ENCODE results near the gene RNU4-1. TPM values are rescaled to one million over a fixed set of nuclear protein-coding genes. Genes with fewer than 3 reads are reported as not detected.

RNU4-1 gene
- total RNA-seq, 1 donor from 2014 or later: 7,038 TPM

DNA sequence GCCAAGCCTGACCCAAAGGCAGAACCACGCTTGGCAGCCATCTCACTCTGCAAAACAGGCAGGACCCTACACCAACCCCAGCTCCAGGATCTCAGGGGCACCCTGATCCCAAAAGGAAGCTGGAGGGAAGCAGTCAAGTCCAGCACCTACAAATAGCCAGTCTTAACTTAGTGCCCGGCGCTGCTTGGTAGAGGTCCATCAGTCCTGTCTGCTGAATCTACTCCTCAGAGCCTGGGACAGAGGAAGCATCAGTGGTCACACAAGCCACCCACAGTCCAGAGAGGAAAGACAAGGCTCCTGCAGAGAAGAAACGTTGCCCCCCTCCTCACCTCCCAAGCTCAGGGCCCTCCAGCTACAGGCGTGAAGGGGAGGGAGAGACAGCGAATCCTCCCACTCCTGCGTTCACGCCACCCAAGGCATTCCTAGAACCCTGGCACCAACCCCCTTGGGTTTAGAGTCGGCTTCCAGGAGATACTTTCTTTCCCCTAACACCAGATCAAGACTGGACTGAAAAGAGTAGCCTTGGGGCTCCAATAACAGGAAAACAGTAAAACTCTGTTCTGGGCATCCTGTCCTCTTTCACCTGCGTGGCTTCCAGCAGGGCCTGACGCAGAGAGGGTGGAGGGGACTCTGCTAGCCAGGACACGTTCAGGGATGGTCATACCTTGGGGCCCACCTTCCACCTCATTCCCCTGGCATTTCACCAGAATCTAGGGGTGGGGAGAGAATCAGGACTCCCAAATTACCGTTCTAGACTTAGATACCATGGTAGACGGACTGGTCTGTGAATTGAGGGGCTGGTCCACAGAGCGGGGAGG lies 28.7 kb downstream of the RNU4-1 start:
- no peaks in the 10 kb centered on the region for H3K36me3 Mint-ChIP-seq (ENCODE audit: insufficient read depth)
- H3K4me3 Mint-ChIP-seq (ENCODE audit: low read depth): peak overlapping the region; percentile 79
- H3K27ac Mint-ChIP-seq: peak overlapping the region; percentile 71
- no peak for DNase-seq (ENCODE audit: low spot score, unreplicated experiment)
- H3K4me1 Mint-ChIP-seq (ENCODE audit: low read depth): peaks cover 24% of the 10 kb centered on the region
- TF ChIP-seq, protein P1, sequence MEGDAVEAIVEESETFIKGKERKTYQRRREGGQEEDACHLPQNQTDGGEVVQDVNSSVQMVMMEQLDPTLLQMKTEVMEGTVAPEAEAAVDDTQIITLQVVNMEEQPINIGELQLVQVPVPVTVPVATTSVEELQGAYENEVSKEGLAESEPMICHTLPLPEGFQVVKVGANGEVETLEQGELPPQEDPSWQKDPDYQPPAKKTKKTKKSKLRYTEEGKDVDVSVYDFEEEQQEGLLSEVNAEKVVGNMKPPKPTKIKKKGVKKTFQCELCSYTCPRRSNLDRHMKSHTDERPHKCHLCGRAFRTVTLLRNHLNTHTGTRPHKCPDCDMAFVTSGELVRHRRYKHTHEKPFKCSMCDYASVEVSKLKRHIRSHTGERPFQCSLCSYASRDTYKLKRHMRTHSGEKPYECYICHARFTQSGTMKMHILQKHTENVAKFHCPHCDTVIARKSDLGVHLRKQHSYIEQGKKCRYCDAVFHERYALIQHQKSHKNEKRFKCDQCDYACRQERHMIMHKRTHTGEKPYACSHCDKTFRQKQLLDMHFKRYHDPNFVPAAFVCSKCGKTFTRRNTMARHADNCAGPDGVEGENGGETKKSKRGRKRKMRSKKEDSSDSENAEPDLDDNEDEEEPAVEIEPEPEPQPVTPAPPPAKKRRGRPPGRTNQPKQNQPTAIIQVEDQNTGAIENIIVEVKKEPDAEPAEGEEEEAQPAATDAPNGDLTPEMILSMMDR (IDR thresholded peaks at IDR 0.05; ENCODE audit: unreplicated experiment): no peak
- no peaks in the 10 kb centered on the region for H3K27me3 Mint-ChIP-seq
- no peaks in the 10 kb centered on the region for H3K9me3 Mint-ChIP-seq (ENCODE audit: low read depth)

DNA sequence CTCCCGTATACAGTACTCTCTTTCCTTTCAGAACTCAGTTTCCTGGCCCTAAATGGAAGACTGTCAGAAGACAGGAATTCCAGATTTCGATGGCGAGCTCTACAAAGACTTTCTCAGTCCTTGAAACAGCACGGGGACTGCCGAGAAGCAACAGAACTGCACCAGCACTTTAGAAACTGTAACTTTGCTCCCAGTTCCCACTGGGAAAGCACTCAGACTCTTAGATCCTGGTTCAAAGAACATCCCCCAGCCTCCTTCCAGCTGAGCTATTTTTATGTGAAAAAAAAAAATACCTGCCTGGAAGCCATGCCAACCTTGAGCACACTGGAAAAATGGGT lies 29.3 kb downstream of the RNU4-1 start:
- TF ChIP-seq, protein P1 (IDR thresholded peaks at IDR 0.05; ENCODE audit: unreplicated experiment): no peak

DNA sequence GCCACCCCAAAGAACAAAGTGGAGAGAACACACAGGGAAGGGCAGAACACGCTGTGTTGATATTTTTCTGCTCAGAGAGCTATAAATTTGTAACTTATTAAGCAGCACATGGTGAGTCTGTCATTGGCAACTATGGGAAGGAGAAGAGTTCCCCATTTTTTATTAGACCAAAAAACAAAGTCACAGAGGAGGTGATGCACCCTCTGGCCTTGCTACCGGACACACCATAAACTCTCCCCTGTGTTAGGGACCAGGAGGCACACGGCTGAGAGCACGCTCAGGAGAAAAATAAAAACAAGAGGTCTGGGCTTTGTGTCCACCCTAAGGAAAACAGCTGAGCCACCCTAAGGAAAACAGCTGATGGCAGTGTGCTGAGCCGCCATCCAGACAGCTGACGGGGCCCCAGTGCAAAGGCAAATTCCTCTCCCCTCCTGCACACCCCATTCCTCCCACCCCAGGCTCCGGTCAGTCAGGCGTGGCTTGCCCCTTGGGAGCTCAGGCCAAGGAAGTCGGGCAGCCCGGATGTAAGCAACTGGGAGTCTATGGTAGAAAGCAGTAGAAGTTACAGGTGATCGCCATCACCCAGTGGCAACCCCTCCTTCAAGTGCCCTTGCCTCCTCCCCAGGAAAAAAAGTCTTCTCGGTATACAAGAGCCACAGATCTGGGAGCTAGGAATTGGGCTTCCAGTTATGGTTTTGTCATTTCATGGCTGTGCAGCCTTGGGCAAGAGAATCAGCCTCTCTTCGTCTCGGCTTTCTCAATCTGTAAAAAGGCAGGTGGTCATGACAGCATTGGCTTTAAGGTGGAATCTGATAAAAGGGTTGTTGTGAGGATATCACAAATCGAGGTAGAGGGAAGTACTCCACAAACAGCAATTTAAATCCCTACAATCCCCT lies 29.9 kb downstream of the RNU4-1 start:
- no peak for DNase-seq (ENCODE audit: low spot score, unreplicated experiment)
- Mint-ChIP-seq H3K27me3 (no peaks in the 10 kb centered on the region), H3K27ac (peak overlapping the region; percentile 20), H3K36me3 (ENCODE audit: insufficient read depth) (no peaks in the 10 kb centered on the region), H3K9me3 (ENCODE audit: low read depth) (no peaks in the 10 kb centered on the region), H3K4me3 (ENCODE audit: low read depth) (peak overlapping the region; percentile 79), H3K4me1 (ENCODE audit: low read depth) (peaks cover 27% of the 10 kb centered on the region)
- TF ChIP-seq, protein P1 (IDR thresholded peaks at IDR 0.05; ENCODE audit: unreplicated experiment): no peak

More for the DNA sequence above, 29.3 kb downstream of the RNU4-1 start:
- peaks cover 24% of the 10 kb centered on the region for H3K4me1 Mint-ChIP-seq (ENCODE audit: low read depth)
- no peaks in the 10 kb centered on the region for H3K27me3 Mint-ChIP-seq
- no peak for DNase-seq (ENCODE audit: low spot score, unreplicated experiment)
- peak overlapping the region; percentile 20 for H3K27ac Mint-ChIP-seq
- no peaks in the 10 kb centered on the region for H3K36me3 Mint-ChIP-seq (ENCODE audit: insufficient read depth)
- H3K9me3 Mint-ChIP-seq (ENCODE audit: low read depth): no peaks in the 10 kb centered on the region
- H3K4me3 Mint-ChIP-seq (ENCODE audit: low read depth): peak overlapping the region; percentile 79

DNA sequence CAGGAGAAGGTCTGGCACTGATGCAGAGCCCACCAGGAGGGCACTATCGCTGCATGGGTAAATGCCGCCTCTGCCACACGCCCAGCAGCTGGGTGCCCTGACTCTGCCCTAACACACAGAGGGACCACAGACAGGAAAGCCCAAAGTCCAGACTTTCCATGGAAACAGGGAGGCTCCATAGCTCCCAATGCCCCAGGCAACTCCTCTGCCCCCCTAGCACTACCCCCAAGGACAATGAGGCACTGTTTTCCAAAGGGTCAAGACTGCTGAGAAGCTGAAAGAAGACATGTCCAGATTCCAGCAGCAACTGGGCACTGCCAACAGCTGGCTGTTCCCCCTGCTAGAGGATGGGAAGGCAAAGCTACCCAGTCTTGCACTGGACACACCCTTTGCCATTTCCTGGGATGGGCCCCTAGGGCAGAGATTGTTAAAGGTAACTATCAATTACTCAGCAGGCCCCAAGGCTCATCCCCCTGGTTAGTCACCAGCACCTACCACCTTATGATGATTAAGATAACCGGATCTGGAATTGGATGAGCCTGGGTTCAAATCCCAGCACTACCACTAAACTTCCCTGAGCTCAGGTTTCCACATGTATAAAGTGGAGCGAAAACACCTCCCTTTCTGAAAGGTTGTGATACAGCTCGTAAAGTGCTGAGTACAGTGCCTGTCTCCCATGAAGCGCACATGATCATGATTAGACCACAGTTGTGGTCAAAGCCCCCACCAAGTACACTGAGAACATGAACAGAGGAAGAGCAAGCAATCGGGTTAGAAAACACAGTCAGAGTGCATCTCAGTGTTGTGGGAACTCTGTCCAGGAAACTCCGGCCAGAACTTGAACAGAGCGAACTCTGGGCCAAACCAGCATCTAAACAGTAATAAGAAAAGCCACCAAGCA lies 30.8 kb downstream of the RNU4-1 start:
- Mint-ChIP-seq H3K36me3 (ENCODE audit: insufficient read depth) (no peaks in the 10 kb centered on the region), H3K4me3 (ENCODE audit: low read depth) (peak overlapping the region; percentile 11), H3K27ac (no peak overlapping the region), H3K27me3 (no peaks in the 10 kb centered on the region), H3K9me3 (ENCODE audit: low read depth) (no peaks in the 10 kb centered on the region), H3K4me1 (ENCODE audit: low read depth) (peaks cover 27% of the 10 kb centered on the region)
- TF ChIP-seq, protein P1 (IDR thresholded peaks at IDR 0.05; ENCODE audit: unreplicated experiment): no peak
- no peak for DNase-seq (ENCODE audit: low spot score, unreplicated experiment)

Measured in progenitor cell of endocrine pancreas (in vitro differentiated cells).